Stimulated activated CD4-positive, alpha-beta T cell treated with anti-CD3 and anti-CD28 coated beads, TNF-alpha, amount 100 ng/mL, for 24 hours (primary cell): ENCODE results near the gene CFAP54.
A peak's percentile ranks its signal among the peaks of the same experiment; 100 is the strongest.
"Not testable (repeated sequence)": the region's sequence is repeated elsewhere in the genome, so short reads cannot be mapped to it uniquely, and the experiment has no call there.

ENCODE experiments used
- DNase-seq, 3 experiments: peaks; one replicate each; pipeline ENCODE4 v3.0.0-alpha.2; 2020; ENCODE audit warnings: low read depth in 3 of 3

CFAP54 gene, protein sequence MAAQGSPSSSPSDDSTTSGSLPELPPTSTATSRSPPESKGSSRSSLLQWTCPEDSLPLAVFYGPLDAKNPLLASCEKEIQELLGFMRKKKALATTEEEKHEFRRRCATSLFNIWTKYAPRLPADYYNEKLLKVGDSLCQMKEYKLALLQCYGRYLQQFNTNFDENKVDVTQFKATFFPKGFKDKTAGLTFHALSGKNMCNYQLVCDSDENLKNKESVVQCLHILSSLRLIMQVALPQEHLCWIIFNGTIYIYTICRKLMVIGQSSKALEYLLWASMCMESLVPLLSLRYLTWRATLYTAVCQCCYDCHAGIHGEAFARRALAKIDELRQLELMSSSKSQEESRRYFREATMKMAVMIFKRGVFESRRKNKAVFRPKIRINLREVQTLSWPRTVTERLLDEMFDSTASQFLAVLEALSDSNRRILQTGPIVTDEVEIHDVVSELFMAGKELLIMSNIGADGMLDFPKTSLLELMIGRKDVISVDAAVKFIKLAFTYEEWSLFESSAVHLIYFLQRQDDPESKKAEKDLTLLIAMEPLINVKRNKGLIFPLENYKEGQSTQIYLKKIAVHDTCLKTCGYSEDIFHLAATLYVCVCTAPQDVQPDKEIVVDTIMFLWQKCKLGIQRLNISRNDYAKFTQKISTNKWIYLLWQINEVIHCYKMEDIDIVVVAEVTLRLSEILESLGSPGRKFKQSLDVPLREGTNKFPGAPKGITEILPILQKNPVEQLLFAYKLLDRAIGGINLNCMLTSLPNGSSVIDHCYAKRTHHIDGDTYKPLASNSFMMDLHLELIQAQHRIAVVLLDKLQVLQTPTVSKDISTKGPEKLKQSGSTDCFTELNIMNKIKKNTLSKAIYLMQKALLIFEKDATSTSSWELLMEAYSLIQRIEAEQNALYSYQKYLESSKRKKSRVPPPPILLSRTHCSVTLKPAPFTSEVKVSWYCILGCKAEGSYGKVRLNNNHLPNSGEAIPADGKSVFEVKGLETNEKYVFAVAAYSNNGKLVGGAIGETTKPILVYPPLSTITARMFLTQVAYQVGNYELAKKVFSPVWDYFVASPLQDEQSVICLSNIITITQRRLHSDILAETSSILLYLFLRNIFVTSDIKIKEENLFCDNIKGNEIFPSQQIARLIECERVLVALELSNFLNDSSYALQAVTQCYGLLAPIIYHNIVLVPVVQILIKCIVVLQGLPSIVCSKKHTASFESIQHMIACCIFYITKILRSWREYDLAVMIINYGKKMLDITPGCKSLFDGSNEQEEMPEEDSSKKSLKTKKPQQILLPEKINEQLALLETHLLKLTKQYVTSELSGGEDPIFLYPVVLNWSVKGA (N-terminal part only)

DNA sequence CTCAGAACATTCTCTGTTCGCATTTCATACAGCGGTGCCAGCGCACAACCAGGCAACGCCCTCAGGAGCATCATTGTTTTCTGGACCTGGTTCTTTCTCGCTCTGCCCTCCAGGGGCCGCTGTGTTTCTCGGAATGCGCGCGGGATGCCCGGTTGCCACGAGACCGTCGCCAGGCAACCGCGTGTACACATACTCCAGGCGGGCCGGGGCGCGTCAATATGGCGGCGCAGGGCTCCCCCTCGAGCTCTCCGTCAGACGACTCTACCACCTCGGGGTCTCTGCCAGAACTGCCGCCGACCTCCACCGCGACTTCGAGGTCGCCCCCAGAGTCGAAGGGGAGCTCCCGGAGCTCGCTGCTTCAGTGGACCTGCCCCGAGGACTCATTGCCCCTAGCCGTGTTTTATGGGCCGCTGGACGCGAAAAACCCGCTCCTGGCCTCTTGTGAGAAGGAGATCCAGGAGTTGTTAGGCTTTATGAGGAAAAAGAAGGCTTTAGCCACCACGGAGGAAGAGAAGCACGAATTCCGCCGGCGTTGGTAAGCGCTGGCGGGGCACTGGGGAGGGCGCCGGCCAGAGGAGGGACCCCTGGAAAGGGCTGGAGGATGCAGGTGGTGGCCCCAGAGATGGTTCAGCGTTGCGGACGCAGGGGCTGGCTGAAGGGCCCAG, at the start of gene CFAP54:
Gene CFAP54, plus strand, starts transcription at position 186 of the 665 bp plus-strand sequence. Its CDS starts 33 bp downstream, at position 219.
- peak; percentile 86 to 93 (median 87) for DNase-seq

DNA sequence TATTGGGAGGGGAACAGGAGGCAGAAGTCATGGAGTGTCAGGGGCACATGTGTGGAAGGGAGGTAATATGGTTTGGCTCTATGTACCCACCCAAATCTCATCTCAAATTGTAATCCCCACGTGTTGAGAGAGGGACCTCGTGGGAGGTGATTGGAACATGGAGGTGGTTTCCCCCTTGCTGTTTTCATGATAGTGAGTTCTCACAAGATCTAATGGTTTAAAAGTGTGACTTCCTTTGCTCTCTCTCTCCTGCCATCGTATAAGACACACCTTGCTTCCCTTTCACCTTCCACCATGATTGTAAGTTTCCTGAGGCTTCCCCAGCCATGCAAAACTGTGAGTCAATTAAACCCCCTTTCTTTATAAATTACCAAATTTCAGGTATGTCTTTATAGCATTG, 47.6 kb upstream of the CFAP54 start:
- no peak for DNase-seq

DNA sequence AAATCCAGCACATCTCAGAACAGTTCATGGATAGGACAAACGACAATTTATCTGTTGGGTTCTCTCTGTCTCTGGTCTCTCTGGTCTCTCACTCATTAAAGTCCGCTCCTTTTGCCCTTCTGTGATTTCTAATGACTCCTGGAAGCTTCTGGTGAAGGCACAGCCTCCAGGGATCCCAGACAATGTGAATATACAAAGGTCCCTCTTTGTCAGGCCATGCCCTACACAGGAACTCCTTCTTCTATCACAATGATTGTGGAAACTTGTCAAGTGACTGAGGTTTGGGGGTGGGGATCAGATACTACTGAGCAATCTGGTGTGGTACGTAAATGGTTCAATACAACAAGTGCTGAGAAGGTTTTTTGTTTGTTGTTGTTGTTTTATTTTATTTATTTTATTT, 46.5 kb upstream of the CFAP54 start:
- no peak for DNase-seq

DNA sequence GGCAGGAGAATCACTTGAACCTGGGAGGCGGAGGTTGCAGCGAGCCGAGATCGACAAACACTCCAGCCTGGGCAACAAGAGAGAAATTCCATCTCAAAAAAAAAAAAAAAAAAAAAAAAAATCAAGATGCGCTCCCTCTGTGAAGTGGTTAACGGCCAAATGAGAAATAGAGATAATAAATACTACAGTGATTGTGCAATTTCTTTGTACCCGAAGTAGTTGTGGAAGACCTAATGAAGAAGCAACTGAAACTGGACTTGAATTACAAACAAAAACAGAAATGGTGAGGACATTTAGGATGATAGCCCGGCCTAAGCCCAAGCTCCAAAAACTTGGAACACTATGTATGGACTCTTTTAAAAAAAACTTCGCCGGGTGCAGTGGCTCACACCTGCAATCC, 45.0 kb upstream of the CFAP54 start:
- no peak for DNase-seq

DNA sequence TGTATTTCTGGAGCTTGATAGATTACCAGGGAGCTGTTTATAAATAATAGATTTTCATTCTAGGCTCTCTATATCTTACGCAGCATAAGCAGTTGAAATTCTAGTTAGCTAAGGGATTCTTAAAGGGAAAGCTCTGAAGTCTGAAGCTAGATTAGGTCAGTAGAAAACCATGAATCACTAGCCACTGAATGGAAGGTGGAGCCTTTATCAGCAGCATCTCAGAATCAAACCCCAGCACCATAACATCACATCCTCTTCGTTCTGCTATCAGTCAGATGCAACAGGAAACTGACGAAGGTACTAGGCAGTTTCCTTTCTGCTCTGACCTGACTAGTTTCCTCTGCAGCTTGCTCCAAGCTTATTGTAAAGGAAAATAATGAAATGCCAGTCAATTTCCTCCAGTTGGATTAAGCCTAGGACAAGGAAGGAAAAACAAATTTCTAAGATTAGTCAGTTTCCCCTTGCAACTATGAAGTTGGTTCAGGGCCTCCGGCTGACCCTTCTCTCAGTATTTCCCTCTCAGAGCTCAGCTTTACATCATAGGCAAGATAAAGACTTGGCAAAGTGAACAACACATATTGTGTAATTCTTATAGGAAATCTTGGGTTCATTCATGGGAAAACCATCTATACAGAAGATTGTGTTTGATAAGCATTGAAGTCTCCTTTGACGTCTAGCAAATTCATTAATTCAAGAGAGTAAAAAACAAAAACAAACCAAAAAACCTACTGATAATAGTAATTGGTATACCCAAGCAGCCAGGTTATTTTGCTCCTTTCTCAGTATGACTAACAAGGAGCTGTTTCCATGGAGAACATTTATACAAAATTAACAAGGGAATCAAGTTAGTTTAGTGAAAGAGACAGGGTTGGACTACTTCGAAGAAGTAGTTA, 43.4 kb upstream of the CFAP54 start:
- DNase-seq, result peak in 2 of 3 experiments; percentile 22 to 32

DNA sequence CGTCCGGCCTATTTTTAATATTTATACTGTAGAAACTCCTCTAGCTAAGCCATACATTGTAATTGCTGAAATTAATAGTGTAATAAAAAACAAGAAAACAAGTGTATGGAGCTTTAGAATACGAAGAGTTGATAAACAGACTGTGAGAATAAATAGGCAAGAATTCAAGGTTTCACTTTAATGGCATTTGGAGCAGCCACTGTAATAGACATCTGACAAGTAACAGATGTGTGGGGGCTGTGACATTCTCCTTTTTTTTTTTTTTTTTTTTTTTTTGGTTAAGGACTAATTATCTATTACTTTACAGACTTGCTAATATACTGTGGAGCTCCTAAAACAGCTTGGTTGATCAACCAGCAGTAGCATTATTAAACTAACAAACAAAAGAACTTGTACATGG, 42.1 kb upstream of the CFAP54 start:
- no peak for DNase-seq

DNA sequence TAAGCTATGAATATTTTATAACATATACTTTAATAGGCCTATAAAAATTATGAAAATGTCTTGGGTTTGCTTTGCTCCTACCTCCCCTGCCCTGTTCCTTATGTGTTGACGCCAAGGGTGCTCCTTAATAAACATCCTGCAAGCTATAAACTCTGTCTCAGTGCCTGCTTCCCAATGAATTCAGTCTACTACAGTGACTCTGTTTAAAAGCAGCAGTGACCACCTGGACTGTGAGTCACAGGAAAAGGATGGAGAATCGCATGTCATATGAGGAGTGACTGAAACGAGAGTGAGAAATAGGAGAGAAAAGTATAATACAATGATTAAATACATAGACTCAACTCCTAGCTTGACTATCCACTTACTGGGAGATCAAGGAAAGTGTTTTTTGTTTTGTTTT, 41.1 kb upstream of the CFAP54 start:
- DNase-seq, result no peak

DNA sequence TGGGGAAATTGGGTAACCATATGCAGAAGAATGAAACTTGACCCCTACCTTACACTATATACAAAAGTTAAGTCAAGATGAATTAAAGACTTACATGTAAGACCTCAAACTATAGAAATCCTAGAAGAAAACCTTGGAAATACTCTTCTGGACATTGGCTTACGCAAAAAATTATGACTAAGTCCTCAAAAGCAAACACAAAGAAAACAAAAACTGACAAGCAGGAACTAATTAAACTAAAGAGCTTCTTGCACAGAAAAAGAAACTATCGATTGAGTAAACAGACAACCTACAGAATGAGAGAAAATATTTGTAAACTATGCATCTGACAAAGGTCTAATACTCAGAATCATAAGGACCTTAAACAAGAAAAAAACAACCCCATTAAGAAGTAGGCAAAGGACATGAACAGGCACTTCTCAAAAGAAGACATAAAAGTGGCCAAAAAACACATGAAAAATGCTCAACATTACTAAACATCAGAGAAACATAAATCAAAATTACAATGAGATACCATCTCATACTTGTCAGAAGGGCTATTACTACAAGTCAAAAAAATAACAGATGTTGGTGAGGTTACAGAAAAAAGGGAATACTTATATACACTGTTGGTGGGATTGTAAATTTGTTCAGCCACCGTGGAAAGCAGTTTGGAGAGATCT, 37.0 kb upstream of the CFAP54 start:
- DNase-seq, result no peak

DNA sequence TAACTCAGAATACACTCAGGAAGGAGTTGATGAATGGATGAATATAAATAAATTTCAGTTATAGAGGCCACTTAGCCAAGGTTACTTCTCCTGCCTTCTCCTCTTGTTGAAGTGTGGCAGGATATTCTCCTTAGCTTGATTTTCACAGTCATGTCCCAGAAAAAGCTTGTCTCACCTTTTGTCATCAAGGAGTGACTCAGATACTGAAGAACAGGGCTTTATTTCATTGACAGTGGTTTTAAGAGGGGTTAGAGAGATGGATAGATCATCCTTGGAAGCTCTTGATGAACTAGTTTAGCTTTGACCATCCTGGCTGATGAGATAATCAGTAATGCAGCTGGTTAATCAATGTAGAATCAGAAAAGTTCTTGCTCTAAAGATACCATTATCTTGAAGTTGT, 35.0 kb upstream of the CFAP54 start:
- DNase-seq, result no peak

DNA sequence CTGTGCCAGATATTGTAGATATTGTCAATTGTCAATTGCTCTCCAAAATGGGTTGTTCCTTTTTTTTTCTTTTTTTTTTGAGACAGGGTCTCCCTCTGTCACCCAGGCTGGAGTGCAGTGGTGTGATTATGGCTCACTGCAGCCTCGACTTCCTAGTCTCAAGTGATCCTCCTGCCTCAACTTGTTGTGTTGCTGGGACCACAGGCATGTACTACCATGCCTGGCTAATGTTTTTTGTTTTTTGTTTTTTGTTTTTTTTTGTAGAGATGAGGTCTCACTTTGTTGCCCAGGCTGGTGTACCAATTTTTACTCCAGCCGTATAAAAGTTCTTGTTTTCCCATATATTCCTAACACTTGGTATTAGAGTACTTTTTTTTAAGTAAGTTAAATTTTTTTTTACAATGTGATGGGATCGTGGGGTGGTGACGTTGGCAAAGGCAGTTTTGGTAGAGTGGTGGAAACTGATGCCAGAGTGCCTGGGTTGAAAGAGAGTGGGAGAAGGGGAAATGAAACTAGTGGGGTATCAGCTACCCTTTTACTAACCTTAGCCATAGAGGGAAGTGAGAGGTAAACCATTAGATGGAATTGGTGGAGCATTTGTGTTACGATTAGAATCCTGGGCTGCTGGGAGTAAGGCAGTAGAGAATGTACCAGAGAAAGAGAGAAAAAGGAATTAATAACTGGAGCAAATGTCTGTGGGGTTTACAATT, 33.0 kb upstream of the CFAP54 start:
- DNase-seq, result no peak

DNA sequence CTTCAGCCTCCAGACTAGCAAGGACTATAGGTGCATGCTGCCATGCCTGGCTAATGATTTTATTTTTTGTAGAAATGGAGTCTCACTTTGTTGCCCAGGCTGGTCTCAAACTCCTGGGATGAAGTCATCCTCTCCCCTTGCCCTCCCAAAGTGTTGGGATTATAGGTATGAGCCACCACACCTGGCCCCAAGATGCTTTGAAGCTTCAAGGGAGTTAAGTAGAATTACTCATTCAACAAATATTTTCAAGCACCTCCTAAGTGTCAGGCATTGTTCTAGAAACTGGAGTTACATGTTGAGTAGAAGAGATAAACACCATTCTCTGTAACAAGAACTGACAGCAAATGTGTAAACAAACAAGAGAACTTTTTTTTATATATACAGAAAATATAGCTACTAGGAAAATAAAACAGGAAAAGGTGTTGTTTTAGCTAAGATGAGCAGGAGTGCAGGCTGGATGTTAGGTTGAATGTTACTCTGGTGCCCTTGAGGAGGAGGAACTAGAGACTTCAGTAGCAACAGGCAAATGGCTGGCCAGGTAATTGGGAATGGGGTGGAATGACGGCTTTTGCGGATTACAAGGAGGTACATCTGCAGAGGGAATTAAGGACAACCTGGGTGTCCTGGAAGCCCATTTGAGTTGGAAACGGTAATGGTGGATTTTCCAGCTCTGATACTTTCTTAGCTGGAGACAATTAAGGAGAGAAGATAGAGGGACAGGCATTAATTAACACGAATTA, 32.0 kb upstream of the CFAP54 start:
- DNase-seq, result no peak

DNA sequence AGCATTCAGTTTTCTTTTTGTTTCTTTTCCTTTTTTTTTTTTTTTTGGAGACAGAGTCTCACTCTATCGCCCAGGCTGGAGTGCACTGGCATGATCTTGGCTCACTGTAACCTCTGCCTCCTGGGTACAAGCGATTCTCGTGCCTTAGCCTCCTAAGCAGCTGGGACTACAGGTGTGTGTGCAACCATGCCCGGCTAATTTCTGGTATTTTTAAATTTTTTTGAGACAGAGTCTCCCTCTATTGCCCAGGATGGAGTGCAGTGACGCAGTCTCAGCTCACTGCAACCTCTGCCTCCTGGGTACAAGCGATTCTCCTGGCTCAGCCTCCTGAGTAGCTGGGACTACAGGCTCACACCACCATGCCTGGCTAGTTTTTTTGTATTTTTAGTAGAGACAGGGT, 30.1 kb upstream of the CFAP54 start:
- DNase-seq, result not testable (repeated sequence)

DNA sequence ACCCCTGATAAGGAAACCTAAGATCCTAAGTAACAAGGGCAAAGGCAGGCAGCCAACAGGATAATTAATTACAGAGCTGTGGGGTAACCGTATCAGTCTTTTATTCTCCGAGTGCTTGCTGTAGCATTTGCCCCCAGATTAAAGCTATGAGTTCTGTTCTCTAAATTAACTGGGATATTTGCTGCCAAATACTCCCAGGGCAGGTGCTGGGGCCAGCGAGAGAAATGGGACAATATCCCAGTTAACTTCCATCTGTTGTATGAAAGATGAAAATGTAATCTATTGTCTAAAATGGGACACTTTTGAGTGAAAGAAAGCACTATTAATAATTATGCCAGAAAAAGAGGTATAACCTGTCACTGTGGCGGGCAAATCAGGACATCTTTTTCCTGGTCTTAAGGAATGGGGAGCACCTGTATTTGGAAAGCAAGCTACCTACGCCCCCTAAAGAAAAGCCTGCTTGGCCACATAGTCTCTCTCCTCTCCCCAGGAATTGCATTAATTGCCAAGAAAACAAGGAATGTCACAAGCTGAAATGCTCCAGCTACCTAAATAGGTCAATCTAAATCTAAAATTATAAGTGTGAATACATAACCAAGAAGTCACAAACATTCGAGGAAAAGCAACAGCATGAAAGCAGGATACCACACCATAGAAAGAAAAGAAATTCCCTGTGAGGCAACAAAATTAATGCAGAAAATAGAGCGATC, 26.7 kb upstream of the CFAP54 start:
- DNase-seq, result no peak

DNA sequence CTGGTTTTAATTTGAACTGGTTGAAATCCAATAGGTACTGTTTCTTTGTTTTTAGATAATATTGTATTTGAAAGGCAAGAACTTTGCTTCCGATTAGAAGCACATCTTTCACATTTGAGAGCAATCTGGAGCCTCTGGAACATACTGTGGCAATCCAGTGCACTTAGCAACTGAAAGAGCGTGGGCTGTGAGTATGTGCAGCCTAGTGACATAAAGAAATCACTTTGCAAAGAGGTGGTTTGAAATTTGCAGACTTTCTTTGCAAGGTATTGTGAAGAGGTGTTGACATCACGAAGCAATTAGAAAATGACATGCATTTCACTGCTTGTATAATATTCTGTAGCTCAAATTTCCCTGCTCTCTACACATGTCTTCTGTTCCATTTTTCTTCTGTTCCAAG, 23.5 kb upstream of the CFAP54 start:
- DNase-seq, result no peak

DNA sequence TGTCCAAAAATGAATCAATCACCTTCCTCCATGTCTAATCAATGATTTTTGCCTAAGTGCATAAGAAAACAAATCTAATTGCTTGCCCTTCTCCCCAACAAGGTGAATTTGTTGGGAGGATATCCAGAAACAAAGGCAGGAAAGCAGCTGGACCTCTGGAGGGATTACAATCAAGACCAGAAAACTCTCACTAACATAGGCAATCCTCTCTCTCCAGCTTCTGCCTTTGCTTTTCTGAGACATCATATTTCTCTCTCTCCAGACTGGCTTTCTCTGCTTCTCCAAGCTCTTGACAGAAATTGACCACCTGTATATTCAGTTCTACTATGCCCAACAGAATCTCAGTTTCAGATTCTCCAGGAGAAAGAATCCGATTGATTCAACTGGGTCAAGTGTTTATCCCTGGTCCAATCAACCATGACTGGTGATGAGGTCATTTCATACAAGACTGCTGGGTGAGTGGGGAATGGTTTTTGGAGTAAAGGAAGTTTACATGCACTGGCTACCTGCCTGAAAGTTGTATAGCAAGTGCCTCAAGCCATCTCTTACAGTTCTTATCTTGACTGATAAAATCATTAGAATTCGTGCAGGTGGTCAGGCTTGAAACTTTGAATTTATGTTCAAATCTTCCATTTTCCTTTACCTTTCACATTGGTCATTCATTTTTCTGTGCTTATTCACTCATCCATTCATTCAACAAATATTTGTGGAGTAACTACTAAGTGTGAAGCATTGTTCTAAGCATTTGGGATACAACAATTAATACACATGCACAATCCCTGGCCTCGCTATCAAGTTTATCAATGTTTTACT, 22.2 kb upstream of the CFAP54 start:
- no peak for DNase-seq

DNA sequence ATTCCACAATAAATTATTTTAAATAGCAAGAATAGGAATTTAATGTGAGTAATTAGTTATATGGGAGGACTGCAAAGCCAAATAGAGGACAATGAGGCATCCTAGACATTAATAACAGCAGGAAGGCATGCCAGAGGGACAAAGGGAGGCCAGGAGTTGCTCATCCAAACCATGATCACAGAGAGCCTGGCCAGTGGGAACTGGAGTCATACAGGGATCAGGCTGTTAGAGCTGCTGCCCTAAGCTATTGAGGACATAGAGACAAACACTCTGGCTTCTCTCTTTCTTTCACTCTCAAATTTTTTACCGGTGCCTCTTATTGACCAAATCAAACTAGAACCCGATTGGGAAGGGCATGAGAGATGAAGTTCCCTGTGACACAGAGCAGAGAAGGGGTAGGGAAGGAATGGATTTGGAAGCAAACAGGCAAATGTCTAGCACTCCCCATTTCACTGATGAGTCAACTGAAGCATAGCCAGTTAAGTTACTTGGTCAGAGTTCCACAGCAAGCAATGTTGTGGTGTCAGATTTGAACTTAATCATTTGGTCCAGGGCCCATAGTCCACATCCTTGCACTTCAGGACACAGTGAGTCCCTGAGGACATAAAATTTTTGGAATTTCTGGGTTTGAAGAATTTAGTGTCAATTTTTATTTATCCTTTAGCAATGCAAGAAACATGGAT, 17.9 kb upstream of the CFAP54 start:
- DNase-seq, result no peak
